Natural killer cell (primary cell): ENCODE measurements around the gene OR10H1. TPM values are rescaled to one million over a fixed set of nuclear protein-coding genes. Genes with fewer than 3 reads are reported as not detected.
A peak's percentile ranks its signal among the peaks of the same experiment; 100 is the strongest.

Experiments used
- ATAC-seq, 3 donors: fragments of 150-1000 bp in 2 of 3; fragments of 200-7000 bp in 1 of 3; cut with Tn5 transposase; 1 replicate in 1 of 3; 2 replicates in 2 of 3; pipeline ENCODE4 v1.10.0; 2021; ENCODE audit warnings: mild to moderate bottlenecking in 2 of 3, moderate library complexity in 2 of 3
- DNase-seq, 2 donors: peaks; one replicate each; pipeline versions ENCODE4 v3.0.0 to v3.0.0-alpha.2; 2013 to 2021; ENCODE audit warnings: mixed read lengths in 1 of 2
- H3K27ac ChIP-seq: one replicate; pipeline ENCODE4 v1.5.1; 2013; ENCODE audit warnings: mild to moderate bottlenecking, low read length
- H3K27me3 ChIP-seq: one replicate; pipeline ENCODE4 v1.6.1; 2013; ENCODE audit warnings: low read length; ENCODE audit not compliant: control insufficient read depth, insufficient read depth
- H3K36me3 ChIP-seq: one replicate; pipeline ENCODE4 v1.6.1; 2013; ENCODE audit warnings: low read length; ENCODE audit not compliant: control insufficient read depth, insufficient read depth
- H3K4me1 ChIP-seq: one replicate; pipeline ENCODE4 v1.6.1; 2013; ENCODE audit warnings: low read length; ENCODE audit not compliant: control insufficient read depth, insufficient read depth
- H3K4me3 ChIP-seq: one replicate; pipeline ENCODE4 v1.5.1; 2013; ENCODE audit warnings: low read length
- H3K9me3 ChIP-seq: one replicate; pipeline ENCODE4 v1.6.1; 2013; ENCODE audit warnings: low read length; ENCODE audit not compliant: control insufficient read depth, insufficient read depth
- H3K27ac Mint-ChIP-seq, 2 donors: one replicate each; pipeline ENCODE4 v1.8.0; 2022; ENCODE audit warnings: mild to moderate bottlenecking in 2 of 2, mixed read lengths in 2 of 2, moderate library complexity in 1 of 2
- H3K27me3 Mint-ChIP-seq, 2 donors: one replicate each; pipeline ENCODE4 v1.8.0; 2022; ENCODE audit warnings: low read depth in 2 of 2, mixed read lengths in 2 of 2
- H3K36me3 Mint-ChIP-seq: one replicate; pipeline ENCODE4 v1.8.0; 2022; ENCODE audit warnings: mixed read lengths
- H3K4me1 Mint-ChIP-seq, 2 donors: one replicate each; pipeline ENCODE4 v1.8.0; 2022; ENCODE audit warnings: mixed read lengths in 2 of 2
- H3K4me3 Mint-ChIP-seq: one replicate; pipeline ENCODE4 v1.8.0; 2022; ENCODE audit warnings: mild to moderate bottlenecking, moderate library complexity, mixed read lengths
- H3K9me3 Mint-ChIP-seq, 2 donors: one replicate each; pipeline ENCODE4 v1.8.0; 2022; ENCODE audit warnings: mixed read lengths in 2 of 2
- WGBS: methylation state at CpG from one replicate; pipeline ENCODE4 v1.1.7; 2013; ENCODE audit warnings: missing lambda C conversion rate; ENCODE audit not compliant: insufficient coverage; 5-methylcytosine and 5-hydroxymethylcytosine counted together
- intact Hi-C: fragments of 100-400 bp; cut with micrococcal nuclease; formaldehyde crosslinking; loops from one replicate; pipeline ENCODE4 v1.14.2; 2022
- total RNA-seq, 4 donors: library from RNA; stranded (reverse); fragments of 120-200 nt in 1 of 4; gene quantifications; one replicate each; pipeline versions ENCODE4 v1.2.3 to v1.2.4, GENCODE V29; 2013 to 2022
- TF ChIP-seq, protein P1 (sequence below): fragments of 200-600 bp; IDR thresholded peaks from one replicate; pipeline ENCODE4 v1.8.0; 2022; ENCODE audit warnings: antibody characterized with exemption

The OR10H1 gene
- total RNA-seq, 3 donors from 2014 or later (not counting 1 experiment from before 2014, with no cell fraction given), result 0.08 to 0.12 TPM; not detected in 1

GRCh38 chr19:15828121-15828610 lies 12.7 kb upstream of the OR10H1 start:
- Histone ChIP-seq H3K4me1 (peaks cover 6% of the 10 kb centered on the region), H3K27ac (no peak overlapping the region), H3K36me3 (no peaks in the 10 kb centered on the region), H3K9me3 (no peaks in the 10 kb centered on the region), H3K4me3 (no peak overlapping the region), H3K27me3 (no peaks in the 10 kb centered on the region)
- no peaks in the 10 kb centered on the region for H3K36me3 Mint-ChIP-seq
- TF ChIP-seq, protein P1, sequence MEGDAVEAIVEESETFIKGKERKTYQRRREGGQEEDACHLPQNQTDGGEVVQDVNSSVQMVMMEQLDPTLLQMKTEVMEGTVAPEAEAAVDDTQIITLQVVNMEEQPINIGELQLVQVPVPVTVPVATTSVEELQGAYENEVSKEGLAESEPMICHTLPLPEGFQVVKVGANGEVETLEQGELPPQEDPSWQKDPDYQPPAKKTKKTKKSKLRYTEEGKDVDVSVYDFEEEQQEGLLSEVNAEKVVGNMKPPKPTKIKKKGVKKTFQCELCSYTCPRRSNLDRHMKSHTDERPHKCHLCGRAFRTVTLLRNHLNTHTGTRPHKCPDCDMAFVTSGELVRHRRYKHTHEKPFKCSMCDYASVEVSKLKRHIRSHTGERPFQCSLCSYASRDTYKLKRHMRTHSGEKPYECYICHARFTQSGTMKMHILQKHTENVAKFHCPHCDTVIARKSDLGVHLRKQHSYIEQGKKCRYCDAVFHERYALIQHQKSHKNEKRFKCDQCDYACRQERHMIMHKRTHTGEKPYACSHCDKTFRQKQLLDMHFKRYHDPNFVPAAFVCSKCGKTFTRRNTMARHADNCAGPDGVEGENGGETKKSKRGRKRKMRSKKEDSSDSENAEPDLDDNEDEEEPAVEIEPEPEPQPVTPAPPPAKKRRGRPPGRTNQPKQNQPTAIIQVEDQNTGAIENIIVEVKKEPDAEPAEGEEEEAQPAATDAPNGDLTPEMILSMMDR, result no peak
- DNase-seq (no peak), ATAC-seq (no peak)
- no peak overlapping the region for H3K27ac Mint-ChIP-seq
- H3K4me3 Mint-ChIP-seq, result no peak overlapping the region
- WGBS, result 60% methylated on average over 7 of the region's 7 CpGs
- H3K4me1 Mint-ChIP-seq, result no peaks in the 10 kb centered on the region
- intact Hi-C loops, result no loop called here
- no peaks in the 10 kb centered on the region for H3K9me3 Mint-ChIP-seq
- peaks cover 12 to 15% of the 10 kb centered on the region in 2 donors for H3K27me3 Mint-ChIP-seq

GRCh38 chr19:15825753-15826152 lies 10.3 kb upstream of the OR10H1 start:
- ATAC-seq, result no peak
- Histone ChIP-seq H3K27me3 (no peaks in the 10 kb centered on the region), H3K36me3 (no peaks in the 10 kb centered on the region), H3K4me1 (peaks cover 12% of the 10 kb centered on the region), H3K27ac (no peak overlapping the region), H3K9me3 (no peaks in the 10 kb centered on the region), H3K4me3 (no peak overlapping the region)
- Mint-ChIP-seq H3K4me1 (no peaks in the 10 kb centered on the region), H3K27me3 (peaks cover 12 to 15% of the 10 kb centered on the region in 2 donors), H3K27ac (no peak overlapping the region), H3K9me3 (no peaks in the 10 kb centered on the region), H3K4me3 (no peak overlapping the region), H3K36me3 (no peaks in the 10 kb centered on the region)
- WGBS, result no CpG with 5 or more reads among the region's 1 CpG
- TF ChIP-seq, protein P1, result no peak
- intact Hi-C loops, result no loop called here
- DNase-seq, result no peak

DNA sequence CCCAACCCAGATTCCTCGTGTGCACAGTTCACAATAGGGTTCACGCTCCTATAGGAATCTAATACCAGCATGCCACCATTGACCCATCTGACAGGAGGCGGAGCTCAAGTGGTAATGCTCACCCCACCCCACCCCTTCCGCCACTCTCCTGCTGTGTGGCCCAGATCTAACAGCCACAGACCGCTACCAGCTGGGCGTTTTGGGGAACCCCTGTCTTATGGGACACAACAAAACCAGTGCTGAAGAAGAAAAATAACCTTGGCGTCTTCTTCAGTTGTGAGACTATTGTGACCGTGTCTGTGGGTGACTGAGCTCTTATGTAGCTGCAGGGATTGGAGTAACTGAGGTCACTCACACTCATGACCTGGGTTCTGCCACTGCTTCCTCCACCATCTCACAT lies 5.2 kb upstream of the OR10H1 start:
- Histone ChIP-seq H3K9me3 (no peaks in the 10 kb centered on the region), H3K36me3 (no peaks in the 10 kb centered on the region), H3K27me3 (no peaks in the 10 kb centered on the region), H3K27ac (no peak overlapping the region), H3K4me3 (no peak overlapping the region), H3K4me1 (peaks cover 7% of the 10 kb centered on the region)
- TF ChIP-seq, protein P1, result no peak
- Mint-ChIP-seq H3K4me3 (no peak overlapping the region), H3K9me3 (no peaks in the 10 kb centered on the region), H3K36me3 (no peaks in the 10 kb centered on the region), H3K4me1 (no peaks in the 10 kb centered on the region), H3K27ac (peak overlapping the region in 1 of 2 donors; percentile 48), H3K27me3 (peaks cover 7% of the 10 kb centered on the region in 2 donors)
- intact Hi-C loops, result no loop called here
- DNase-seq (peak; percentile 19 to 46), ATAC-seq (peak; percentile 70 to 92 (median 80))
- WGBS, result 84% methylated on average over 8 of the region's 8 CpGs

DNA sequence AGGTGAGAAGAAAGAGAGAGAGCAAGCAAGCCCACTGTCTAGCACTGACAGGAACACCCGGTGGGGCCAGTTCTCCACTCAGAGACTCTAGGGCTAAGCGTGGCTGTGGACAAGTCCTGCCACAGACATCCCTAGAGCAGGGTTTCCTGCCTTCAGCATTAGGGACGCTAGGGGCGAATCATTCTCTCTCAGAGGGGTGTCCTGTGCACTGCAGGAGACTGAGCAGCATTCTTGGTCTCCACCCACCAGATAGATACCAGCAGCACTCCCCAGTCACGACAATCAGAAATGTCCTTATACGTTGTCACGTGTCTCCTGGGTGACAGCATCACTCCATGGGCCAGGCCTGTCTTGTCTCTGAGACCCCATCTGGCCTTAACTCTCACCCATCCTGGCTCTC lies 1.5 kb downstream of the OR10H1 start:
- Mint-ChIP-seq H3K9me3 (no peaks in the 10 kb centered on the region), H3K4me1 (peaks cover 0 to 15% of the 10 kb centered on the region in 2 donors), H3K27me3 (peaks cover 21 to 25% of the 10 kb centered on the region in 2 donors), H3K36me3 (no peaks in the 10 kb centered on the region), H3K27ac (no peak overlapping the region), H3K4me3 (no peak overlapping the region)
- DNase-seq, result no peak
- no peaks in the 10 kb centered on the region for H3K9me3 ChIP-seq
- H3K4me3 ChIP-seq, result no peak overlapping the region
- peaks cover 9% of the 10 kb centered on the region for H3K4me1 ChIP-seq
- TF ChIP-seq, protein P1, result no peak
- H3K27me3 ChIP-seq, result no peaks in the 10 kb centered on the region
- H3K27ac ChIP-seq, result no peak overlapping the region
- no peaks in the 10 kb centered on the region for H3K36me3 ChIP-seq
- ATAC-seq, result peak in 1 of 3 donors; percentile 28
- intact Hi-C loops, result no loop called here
- 51% methylated on average over 7 of the region's 7 CpGs for WGBS
